Stimulated activated effector memory CD8-positive, alpha-beta T cell treated with anti-CD3 and anti-CD28 coated beads, Interleukin-12 subunit alpha, Interleukin-12 subunit beta, amount 100 ng/mL, for 72 hours (primary cell): ENCODE data around the gene DYNC2H1.

Experiments used
- ATAC-seq: fragments of 150-1000 bp; cut with Tn5 transposase; 2 replicates; pipeline ENCODE4 v1.10.0; 2021
- DNase-seq, 2 donors: peaks; one replicate each; pipeline ENCODE4 v3.0.0; 2021 to 2022; ENCODE audit warnings: low spot score in 2 of 2
- H3K27ac Mint-ChIP-seq: one replicate; pipeline ENCODE4 v1.8.0; 2022; ENCODE audit warnings: mild to moderate bottlenecking, mixed read lengths
- H3K36me3 Mint-ChIP-seq: one replicate; pipeline ENCODE4 v1.8.0; 2022; ENCODE audit warnings: mild to moderate bottlenecking, mixed read lengths
- H3K4me1 Mint-ChIP-seq: one replicate; pipeline ENCODE4 v1.8.0; 2022; ENCODE audit warnings: mixed read lengths
- H3K4me3 Mint-ChIP-seq: one replicate; pipeline ENCODE4 v1.8.0; 2022; ENCODE audit warnings: mild to moderate bottlenecking, mixed read lengths
- H3K9me3 Mint-ChIP-seq: one replicate; pipeline ENCODE4 v1.8.0; 2022; ENCODE audit warnings: mixed read lengths

DYNC2H1 gene

DNA sequence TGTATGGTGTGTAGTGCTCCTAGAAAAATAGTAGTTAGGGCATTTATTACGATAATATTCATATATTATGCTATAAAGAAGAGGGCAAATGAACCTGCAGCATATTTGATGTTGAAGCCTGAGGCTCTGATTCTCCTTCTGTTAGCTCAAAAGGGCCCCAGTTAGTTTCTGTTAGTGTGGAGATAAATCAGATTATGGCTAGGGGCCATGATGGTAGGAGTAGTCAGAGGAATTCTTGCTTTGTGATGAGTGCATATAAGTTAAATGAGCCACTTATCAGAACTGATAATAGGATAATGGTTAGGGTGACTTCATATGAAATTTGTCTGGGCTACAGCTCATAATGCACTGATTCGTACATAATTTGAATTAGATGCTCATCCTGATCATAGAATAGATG lies 298.4 kb downstream of the DYNC2H1 start:
- H3K27ac Mint-ChIP-seq = no peak overlapping the region
- no peaks in the 10 kb centered on the region for H3K4me1 Mint-ChIP-seq
- no peaks in the 10 kb centered on the region for H3K36me3 Mint-ChIP-seq
- ATAC-seq (no peak), DNase-seq (no peak)
- H3K4me3 Mint-ChIP-seq = no peak overlapping the region
- peaks cover 3% of the 10 kb centered on the region for H3K9me3 Mint-ChIP-seq

DNA sequence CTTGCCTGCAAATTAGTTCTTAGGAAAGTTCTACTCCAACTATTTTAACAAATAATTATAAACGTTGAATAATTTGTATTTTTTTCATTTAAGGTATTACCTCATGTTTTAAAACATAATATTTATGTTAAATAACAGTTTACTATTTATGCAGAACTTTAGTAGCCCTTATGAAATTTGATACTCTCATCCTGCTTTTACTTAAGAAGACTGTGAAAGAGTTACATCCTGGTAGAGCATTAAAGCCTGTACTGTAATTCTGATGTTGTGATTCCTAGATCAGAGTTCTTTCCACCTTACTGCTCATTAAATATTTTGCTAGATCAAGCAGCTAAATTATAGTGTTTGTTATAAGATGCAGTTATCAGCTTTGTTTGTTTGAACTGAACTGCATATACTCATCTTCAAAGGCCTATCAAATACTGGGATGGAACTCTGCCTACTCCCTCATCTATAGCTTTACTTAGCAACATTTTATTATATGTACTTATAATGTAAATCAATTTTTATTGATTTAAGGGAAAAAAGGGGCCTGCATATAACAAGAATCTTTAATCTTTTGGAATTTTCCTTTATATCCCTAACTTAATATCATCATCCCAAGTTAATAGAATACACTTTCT lies 304.2 kb downstream of the DYNC2H1 start:
- no peak overlapping the region for H3K27ac Mint-ChIP-seq
- no peaks in the 10 kb centered on the region for H3K36me3 Mint-ChIP-seq
- no peak overlapping the region for H3K4me3 Mint-ChIP-seq
- no peaks in the 10 kb centered on the region for H3K4me1 Mint-ChIP-seq
- peaks cover 4% of the 10 kb centered on the region for H3K9me3 Mint-ChIP-seq
- ATAC-seq (no peak), DNase-seq (no peak)

DNA sequence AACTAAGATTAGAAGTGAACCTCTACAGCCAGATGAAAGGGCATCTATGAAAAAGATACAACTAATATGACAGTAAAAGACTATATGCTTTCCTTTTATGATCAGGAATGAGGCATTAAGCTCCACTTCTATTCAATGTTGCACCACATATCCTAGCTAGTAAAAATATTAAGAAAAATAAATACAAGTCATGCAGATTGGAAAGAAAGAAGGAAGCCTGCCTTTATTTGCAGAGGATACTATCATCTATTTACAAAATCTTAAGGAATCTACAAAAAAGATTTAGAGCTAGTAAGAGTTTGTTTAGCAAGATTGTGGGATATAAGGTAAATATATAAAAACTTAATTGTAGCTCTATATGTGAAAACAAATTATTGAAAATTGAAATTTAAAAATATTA lies 308.8 kb downstream of the DYNC2H1 start:
- no peak overlapping the region for H3K4me3 Mint-ChIP-seq
- H3K4me1 Mint-ChIP-seq = no peaks in the 10 kb centered on the region
- no peak overlapping the region for H3K27ac Mint-ChIP-seq
- DNase-seq = no peak
- peaks cover 22% of the 10 kb centered on the region for H3K9me3 Mint-ChIP-seq
- no peaks in the 10 kb centered on the region for H3K36me3 Mint-ChIP-seq
- no peak for ATAC-seq

DNA sequence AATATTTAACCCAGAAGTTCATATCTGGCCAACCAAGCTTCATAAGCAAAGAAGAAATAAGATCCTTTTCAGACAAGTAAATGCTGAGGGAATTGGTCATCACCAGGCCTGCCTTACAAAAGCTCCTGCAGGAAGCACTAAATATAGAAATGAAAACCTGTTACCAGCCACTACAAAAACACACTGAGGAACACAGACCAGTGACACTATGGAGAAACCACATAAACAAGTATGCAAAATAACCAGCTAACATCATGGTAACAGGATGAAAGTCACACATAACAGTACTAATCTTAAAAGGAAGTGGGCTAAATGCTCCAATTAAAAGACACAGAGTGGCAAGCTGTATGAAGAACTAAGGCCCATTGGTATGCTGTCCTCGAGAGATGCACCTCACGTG lies 311.4 kb downstream of the DYNC2H1 start:
- Mint-ChIP-seq H3K36me3 (no peaks in the 10 kb centered on the region), H3K27ac (no peak overlapping the region), H3K9me3 (peaks cover 23% of the 10 kb centered on the region), H3K4me1 (no peaks in the 10 kb centered on the region), H3K4me3 (no peak overlapping the region)
- ATAC-seq = no peak
- DNase-seq = no peak

DNA sequence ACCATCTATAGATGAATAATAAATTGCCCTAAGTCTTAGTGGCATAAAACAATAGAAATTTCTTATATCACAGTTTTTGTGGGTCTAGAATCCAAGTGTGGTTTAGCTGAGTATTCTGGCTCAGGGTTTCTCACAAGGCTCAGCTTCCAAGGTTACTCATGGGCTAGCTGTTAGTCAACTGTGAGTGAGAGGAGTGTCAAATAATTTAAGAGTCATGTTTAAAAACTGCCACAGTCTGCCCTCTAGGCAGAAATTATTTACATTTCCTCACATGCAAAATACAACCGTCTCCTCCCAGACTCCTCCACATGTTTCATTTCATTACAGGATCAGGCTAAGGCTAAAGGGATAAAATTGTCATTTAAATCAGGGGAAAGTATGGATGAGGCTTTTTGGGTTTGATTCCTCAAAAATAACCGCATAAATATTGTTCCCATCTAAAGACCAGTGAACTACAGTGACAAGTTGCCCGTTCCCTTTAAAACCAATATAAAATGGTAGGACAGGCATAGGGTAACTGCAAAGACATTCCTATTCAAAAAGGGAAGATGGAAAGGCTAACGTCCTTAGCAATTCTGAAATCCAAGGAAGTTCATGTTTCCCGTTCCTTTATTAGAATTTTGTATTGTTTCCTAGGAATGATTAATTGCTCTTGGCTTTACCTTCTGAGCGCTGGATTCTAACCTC lies 324.3 kb downstream of the DYNC2H1 start:
- Mint-ChIP-seq H3K4me3 (no peak overlapping the region), H3K9me3 (no peaks in the 10 kb centered on the region), H3K4me1 (no peaks in the 10 kb centered on the region)

DNA sequence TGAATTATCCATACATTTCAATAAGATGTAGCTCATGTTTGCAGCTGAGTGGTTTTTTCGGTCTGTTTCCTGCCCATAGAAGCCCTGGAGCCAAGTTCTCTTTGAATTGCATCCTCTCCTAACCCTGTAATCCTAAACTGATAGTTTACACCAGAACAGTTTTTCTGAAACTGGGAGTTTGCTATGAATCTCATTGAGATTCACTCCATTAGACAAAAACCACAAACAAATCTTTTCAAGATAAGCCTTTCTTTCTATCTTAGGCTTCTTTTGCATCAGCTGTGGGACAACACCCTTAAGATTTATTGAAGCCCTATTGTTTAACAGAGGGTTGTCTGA lies 324.8 kb downstream of the DYNC2H1 start:
- no peak for ATAC-seq
- H3K27ac Mint-ChIP-seq = no peak overlapping the region
- no peaks in the 10 kb centered on the region for H3K4me1 Mint-ChIP-seq
- no peak for DNase-seq
- H3K4me3 Mint-ChIP-seq = no peak overlapping the region
- H3K36me3 Mint-ChIP-seq = no peaks in the 10 kb centered on the region
- no peaks in the 10 kb centered on the region for H3K9me3 Mint-ChIP-seq

More for the DNA sequence above, 324.3 kb downstream of the DYNC2H1 start:
- no peak for ATAC-seq
- Mint-ChIP-seq H3K27ac (no peak overlapping the region), H3K36me3 (no peaks in the 10 kb centered on the region)
- no peak for DNase-seq

DNA sequence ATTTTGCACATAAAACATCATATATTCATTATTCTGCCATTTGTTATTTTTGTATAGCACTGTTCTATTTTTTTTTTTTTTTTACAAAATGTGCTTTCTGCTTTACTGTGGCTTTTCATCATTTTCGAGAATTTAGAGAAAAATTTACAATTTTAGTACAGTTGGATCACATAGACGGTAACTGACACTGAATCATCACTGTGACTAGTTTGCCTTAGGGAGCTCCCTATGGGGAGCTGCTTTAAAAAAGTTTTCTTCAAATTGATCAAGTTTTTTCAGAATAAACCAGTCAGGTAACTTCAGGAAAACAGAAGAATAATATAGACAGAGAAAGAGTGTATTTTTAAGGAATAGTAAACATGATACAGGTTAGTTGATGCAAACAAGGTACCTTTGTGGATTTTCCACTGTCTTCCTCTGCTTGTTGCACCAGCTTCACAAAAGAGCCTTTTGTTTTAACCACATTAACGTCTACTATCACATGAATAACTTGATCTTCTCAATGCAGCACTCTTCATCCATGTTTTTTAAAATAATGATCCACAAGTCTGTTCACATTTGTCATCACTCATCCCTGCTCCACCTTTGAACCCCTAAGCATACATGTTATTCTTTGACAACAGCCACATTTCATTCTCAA lies 327.0 kb downstream of the DYNC2H1 start:
- ATAC-seq (no peak), DNase-seq (no peak)
- Mint-ChIP-seq H3K27ac (no peak overlapping the region), H3K4me3 (no peak overlapping the region), H3K36me3 (no peaks in the 10 kb centered on the region), H3K4me1 (no peaks in the 10 kb centered on the region), H3K9me3 (no peaks in the 10 kb centered on the region)

DNA sequence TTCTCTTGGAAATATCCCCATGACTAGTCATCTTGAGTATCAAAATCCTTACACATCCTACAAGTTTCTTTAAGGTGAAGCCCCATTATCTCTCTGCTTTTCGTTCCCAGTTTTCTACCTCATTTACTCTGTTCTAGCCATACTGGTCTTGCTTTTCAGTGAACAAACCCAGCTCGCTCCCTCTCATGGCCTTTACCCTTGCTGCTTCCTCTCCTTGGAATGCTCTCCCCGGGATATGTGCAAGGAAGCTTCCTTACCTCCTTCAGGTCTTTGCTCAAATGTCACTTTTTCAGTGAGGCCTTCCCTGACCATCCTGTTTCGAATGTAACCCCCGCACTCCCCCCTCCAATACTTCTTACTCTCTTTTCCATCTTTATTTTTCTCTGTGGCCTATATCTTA lies 331.8 kb downstream of the DYNC2H1 start:
- Mint-ChIP-seq H3K4me1 (no peaks in the 10 kb centered on the region), H3K36me3 (no peaks in the 10 kb centered on the region)

DNA sequence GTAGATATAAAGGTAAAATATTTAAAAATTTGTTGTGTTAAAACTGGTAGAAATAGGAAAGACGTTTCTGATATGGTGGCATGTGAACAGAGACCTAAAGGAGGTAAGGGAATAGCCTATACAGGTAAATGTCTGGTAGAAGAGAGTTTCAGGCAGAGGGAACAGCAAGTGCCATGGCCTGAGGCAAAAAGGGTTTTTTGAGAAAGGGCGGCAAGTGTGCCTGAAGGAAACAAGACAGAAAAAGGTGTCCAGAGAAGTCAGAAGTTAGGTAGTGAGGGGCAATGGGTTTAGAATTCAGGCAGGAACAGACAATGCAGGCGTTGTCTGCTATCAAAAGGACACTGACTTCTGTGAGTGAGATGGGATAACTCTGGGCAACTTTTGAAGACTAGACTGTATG lies 339.7 kb downstream of the DYNC2H1 start:
- Mint-ChIP-seq H3K4me3 (no peak overlapping the region), H3K4me1 (no peaks in the 10 kb centered on the region), H3K27ac (no peak overlapping the region), H3K9me3 (no peaks in the 10 kb centered on the region), H3K36me3 (no peaks in the 10 kb centered on the region)
- ATAC-seq = no peak
- no peak for DNase-seq

More for the DNA sequence above, 331.8 kb downstream of the DYNC2H1 start:
- DNase-seq (no peak), ATAC-seq (no peak)
- Mint-ChIP-seq H3K27ac (no peak overlapping the region), H3K9me3 (no peaks in the 10 kb centered on the region), H3K4me3 (no peak overlapping the region)

DNA sequence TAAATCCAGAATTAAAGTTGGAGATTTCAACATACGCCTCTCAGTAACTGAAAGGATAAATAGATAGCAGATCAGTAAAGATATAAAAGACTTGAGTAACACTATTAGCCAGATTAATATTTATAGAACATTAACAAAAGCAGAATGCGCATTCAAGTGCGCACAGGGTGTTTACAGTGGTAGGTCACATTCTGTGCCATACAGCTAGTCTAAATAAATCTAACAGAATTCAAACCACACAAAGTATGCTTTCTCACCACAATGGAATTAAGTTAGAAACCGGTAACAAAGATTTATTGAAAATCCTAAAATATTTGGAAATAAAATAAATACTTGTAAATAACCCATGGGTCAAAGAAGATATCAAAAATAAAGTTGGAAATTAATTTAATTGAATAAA lies 341.0 kb downstream of the DYNC2H1 start:
- H3K9me3 Mint-ChIP-seq = no peaks in the 10 kb centered on the region
- H3K4me1 Mint-ChIP-seq = no peaks in the 10 kb centered on the region
- no peaks in the 10 kb centered on the region for H3K36me3 Mint-ChIP-seq
- ATAC-seq (no peak), DNase-seq (no peak)
- no peak overlapping the region for H3K4me3 Mint-ChIP-seq
- H3K27ac Mint-ChIP-seq = no peak overlapping the region

DNA sequence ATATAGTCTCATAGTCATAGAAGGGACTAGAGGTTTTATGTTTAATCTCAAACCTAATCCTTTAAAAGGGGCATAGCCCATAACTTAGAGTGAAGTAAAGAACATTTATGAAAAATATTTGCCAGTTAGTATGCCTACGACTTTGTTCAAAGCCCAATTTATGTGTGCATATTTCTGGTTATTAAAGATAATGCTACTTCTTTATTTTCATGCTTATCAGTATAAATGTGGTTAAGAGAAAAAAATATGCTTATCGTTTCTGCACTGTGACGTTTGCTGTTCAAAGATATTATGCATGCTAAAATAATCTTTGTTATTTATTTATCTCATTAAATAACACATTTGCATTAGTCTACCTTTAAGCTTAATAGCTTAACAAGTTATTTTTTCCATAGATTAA lies 343.9 kb downstream of the DYNC2H1 start:
- DNase-seq (no peak), ATAC-seq (no peak)
- H3K4me1 Mint-ChIP-seq = no peaks in the 10 kb centered on the region
- no peak overlapping the region for H3K4me3 Mint-ChIP-seq
- no peak overlapping the region for H3K27ac Mint-ChIP-seq
- H3K36me3 Mint-ChIP-seq = no peaks in the 10 kb centered on the region
- no peaks in the 10 kb centered on the region for H3K9me3 Mint-ChIP-seq

DNA sequence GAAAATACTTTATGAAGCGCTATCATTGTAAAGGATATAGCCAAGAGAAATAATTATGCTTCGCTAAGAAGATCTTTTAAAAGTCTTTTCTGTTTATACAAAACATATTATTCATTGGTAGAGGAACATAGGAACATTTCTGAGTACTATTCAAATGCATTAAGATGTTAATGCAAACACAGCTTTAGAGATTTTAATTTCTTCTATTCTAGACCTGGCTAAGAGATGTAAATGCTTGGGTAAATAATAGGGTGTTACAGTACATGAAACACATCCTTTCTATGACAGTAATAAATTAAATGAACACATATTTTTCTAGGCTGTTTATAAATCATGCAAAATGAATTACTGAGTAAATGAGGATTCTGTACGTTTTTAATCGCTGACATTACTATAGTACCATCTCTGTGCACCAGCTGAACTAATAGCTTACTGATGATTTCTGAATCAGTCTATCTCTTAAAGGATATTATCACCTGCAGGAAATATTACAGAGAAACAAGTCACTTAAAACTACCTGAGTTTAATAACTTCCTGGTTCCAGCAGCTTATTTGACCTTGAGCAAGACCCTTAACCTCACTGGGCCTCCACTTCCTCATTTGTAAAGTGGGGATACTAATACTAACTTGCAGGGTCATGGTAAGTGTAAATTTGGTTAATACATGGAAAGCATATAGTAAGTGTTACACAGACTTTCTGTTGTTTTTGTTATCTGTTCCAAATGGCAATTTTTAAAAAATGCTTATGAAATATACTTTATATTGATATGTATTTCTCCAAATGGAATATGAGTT lies 344.9 kb downstream of the DYNC2H1 start:
- H3K9me3 Mint-ChIP-seq = no peaks in the 10 kb centered on the region
- no peaks in the 10 kb centered on the region for H3K4me1 Mint-ChIP-seq

DNA sequence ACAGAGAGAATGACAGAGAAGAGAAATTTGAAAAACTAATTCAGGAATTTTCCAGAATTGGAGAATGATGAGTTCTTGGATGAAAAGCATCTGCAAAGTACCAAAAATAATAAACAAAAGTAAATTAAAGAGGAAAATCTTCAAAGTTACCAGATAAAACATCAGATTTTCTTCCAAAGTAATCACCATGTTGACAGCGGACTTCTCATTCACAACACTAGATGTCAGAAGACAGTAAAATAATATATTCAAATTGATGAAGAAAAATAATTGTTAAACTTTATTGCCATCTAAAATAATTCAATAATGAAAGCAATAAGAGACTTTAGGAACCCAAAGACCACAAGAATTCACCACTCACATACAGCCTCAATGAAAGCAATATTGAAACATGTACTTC lies 355.2 kb downstream of the DYNC2H1 start:
- ATAC-seq = no peak

More for the DNA sequence above, 344.9 kb downstream of the DYNC2H1 start:
- Mint-ChIP-seq H3K36me3 (no peaks in the 10 kb centered on the region), H3K4me3 (no peak overlapping the region), H3K27ac (no peak overlapping the region)
- DNase-seq (no peak), ATAC-seq (no peak)

DNA sequence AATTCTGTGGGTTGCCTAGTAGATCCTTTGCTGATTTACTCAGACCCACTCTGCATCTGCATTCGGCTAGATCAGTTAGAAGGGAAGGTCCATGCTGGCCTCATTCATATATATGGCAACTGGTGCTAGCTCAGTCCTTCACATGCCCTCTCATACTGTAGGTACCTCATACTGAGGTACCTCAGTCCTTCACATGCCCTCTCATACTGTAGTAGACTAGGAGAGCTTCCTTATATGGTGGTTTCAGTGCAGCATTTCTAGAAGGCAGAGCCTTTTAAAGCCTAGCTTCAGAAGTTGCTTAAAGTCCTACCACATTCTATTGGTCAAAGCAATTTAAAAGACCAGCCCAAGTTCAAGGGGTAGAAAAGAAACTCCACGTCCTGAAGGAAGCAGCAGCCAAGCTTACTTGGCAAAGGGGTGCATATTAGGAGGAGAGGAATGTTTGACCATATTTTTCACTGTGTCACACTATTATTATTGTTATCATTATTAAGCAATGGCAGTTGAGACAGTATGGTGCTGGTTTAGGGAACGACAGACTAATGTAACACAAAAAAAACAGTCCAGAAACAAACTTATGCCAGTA lies 356.4 kb downstream of the DYNC2H1 start:
- DNase-seq (no peak), ATAC-seq (no peak)
- H3K36me3 Mint-ChIP-seq = no peaks in the 10 kb centered on the region
- no peak overlapping the region for H3K4me3 Mint-ChIP-seq
- no peaks in the 10 kb centered on the region for H3K9me3 Mint-ChIP-seq
- H3K27ac Mint-ChIP-seq = no peak overlapping the region
- no peaks in the 10 kb centered on the region for H3K4me1 Mint-ChIP-seq

More for the DNA sequence above, 355.2 kb downstream of the DYNC2H1 start:
- no peaks in the 10 kb centered on the region for H3K4me1 Mint-ChIP-seq
- no peak overlapping the region for H3K4me3 Mint-ChIP-seq
- no peaks in the 10 kb centered on the region for H3K36me3 Mint-ChIP-seq
- DNase-seq = no peak
- H3K27ac Mint-ChIP-seq = no peak overlapping the region
- no peaks in the 10 kb centered on the region for H3K9me3 Mint-ChIP-seq

DNA sequence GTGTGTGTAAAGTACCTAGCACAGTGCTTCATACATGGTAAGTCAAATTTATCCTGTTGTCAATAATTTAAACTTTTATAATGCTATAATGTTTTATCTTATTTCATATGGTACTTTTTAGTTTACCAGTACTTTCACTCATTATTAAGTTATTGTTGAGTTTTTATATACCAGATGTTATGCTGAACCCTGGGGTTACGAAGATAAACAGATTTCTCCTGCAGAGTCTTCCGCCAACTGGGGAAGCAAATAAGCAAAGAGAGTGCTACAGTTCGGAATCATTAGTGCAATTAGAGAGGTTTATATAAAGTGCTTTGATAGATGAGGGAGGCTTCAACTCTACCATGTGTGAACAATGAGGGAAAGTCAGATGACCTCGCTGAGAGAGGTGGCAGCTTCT lies 362.3 kb downstream of the DYNC2H1 start:
- Mint-ChIP-seq H3K4me3 (no peak overlapping the region), H3K27ac (no peak overlapping the region), H3K36me3 (no peaks in the 10 kb centered on the region), H3K4me1 (no peaks in the 10 kb centered on the region), H3K9me3 (no peaks in the 10 kb centered on the region)
- ATAC-seq (no peak), DNase-seq (no peak)
